Lower leg skin (tissue), 3 donors: ENCODE results near the gene HUS1.

Source experiments
- CTCF ChIP-seq, 3 donors: fragments of 450-650 bp; IDR thresholded peaks; one replicate each; pipeline ENCODE4 v1.5.1; 2016; ENCODE audit warnings: antibody characterized with exemption in 3 of 3, mild to moderate bottlenecking in 3 of 3, moderate library complexity in 2 of 3
- POLR2A ChIP-seq, 2 donors: fragments of 450-650 bp; IDR thresholded peaks; one replicate each; pipeline ENCODE4 v1.6.1; 2016 to 2017; ENCODE audit warnings: antibody characterized with exemption in 2 of 2, mild to moderate bottlenecking in 1 of 2, moderate library complexity in 1 of 2

DNA sequence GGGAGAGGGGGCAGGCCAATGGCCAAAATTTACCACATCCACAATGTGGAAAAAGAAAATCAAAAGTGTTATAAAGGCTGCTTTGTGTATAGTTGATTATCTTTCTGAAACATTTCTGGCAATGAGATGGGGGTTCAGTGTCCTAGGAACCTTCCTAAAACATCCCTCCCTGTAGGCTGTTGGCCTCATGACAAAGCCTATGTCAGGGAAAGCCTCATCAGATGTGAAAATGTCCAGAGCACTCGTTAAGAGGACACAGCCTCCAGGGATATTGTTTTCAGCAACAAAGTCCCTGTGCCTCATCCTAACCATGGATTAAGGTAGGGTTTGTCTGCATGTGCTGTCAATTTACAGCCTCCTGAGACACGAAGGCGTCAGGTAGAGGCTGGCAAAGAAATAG is 32.5 kb upstream of the HUS1 start:
- no peak for TF ChIP-seq CTCF (IDR thresholded peaks at IDR 0.05)
- no peak for TF ChIP-seq POLR2A (IDR thresholded peaks at IDR 0.05)
